ENCODE results near the gene FOXP1.

Gene FOXP1

DNA sequence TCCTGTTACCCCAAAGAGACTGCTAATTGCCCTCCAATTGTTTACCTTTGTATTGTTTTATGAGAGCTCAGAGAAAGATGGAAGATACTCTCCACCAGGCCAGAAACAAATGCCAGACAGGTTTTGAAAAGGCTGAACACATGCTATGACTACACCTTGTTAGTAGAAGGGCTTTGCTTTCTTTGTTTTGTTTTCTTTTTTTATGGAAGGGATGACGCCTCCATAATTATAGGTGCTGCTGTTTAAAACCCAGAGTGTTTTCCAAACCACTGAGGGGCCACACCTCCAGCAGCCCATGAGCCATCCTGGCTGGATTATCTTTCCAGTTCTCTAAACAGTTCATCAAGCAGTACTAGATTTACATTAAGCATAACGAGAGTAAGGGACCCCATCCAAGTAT, 5.6 kb upstream of the FOXP1 start:
- TF ChIP-seq, protein P1, sequence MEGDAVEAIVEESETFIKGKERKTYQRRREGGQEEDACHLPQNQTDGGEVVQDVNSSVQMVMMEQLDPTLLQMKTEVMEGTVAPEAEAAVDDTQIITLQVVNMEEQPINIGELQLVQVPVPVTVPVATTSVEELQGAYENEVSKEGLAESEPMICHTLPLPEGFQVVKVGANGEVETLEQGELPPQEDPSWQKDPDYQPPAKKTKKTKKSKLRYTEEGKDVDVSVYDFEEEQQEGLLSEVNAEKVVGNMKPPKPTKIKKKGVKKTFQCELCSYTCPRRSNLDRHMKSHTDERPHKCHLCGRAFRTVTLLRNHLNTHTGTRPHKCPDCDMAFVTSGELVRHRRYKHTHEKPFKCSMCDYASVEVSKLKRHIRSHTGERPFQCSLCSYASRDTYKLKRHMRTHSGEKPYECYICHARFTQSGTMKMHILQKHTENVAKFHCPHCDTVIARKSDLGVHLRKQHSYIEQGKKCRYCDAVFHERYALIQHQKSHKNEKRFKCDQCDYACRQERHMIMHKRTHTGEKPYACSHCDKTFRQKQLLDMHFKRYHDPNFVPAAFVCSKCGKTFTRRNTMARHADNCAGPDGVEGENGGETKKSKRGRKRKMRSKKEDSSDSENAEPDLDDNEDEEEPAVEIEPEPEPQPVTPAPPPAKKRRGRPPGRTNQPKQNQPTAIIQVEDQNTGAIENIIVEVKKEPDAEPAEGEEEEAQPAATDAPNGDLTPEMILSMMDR (IDR thresholded peaks at IDR 0.05; ENCODE audit: low read depth, low read length) = no peak
- no peak overlapping the region for H3K4me3 ChIP-seq (ENCODE audit: low read depth, low read length)

DNA sequence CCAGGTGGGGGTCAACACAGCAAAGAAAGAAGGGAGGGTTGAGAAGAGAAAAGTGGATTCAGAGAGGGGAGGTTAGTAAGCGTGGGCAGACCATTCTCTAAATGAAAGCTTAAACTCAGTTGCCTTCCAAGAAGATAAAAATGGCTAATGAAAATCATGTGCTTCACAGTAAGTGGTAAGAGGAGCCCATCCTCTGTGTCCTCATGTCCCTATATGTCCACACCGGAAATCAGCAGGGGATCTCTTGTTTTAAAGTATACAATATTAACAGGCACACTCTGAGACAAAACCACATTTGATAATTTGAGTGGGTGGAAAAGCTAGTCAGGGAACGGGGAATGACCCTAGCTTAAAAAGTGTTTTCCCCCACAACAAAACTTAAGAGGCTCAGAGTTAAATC, 4.4 kb upstream of the FOXP1 start:
- H3K4me3 ChIP-seq (ENCODE audit: low read depth, low read length) = no peak overlapping the region
- TF ChIP-seq, protein P1 (IDR thresholded peaks at IDR 0.05; ENCODE audit: low read depth, low read length) = no peak

DNA sequence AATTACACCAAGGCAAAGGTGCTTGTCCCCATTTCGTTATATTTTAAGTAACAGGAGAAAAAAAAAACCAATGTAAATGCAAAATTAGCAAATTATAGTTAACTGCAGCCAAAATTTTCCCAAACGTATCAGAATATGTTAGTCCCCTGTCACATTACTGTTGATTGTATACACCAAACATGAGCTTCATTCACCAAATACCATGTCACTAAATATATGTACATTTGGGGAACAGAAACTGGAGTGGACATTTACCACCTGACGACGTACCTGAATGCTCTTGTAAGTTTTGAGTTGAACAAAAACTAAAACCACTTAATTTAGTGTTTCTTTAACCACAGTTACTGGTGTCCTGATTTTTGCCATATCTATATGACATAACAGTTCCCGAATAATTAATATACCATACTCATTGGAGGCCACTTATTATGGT, 3.3 kb upstream of the FOXP1 start:
- no peak overlapping the region for H3K4me3 ChIP-seq (ENCODE audit: low read depth, low read length)
- TF ChIP-seq, protein P1 (IDR thresholded peaks at IDR 0.05; ENCODE audit: low read depth, low read length) = no peak

DNA sequence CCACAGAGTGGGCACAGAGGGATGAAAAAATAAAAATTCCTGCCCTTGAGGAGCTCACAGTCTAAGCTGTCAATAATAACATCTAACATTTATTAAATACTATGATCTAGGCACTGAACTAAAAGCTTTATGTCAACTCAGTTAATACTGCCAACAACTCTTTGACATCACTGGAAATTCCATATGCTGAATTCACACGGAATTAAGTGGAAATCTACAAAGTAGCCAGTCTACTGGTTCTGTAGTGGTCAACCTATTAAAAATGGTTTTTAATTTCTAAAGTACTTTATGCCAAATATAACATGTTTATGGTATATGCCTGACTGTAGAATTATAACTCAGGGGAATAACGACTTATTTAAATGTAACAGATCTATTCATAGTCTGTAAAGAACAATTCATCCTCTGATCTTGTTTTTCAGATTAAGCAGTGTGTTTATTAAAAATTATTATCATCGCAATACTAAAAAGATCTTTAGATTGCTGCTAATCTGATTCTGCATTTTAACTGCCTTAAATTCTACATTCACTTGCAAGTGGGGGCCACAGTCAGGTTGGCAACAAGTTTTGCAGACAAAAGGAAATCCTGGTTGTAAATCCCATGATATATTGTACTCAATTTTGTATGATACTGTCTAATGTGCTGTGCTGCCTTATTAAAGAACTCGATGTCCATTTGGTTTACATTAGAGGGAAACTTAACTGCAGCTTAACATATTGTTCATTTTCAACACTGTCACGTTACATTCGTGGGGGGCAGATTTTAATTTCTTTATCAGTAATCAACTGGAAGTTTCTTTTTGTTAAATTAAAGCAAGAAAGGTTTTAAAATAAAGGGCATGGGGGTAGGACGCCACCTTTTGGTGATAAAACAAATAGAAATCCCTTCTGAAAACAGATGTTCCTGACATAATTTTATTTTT, 2.6 kb upstream of the FOXP1 start:
- TF ChIP-seq, protein P1 (IDR thresholded peaks at IDR 0.05; ENCODE audit: low read depth, low read length) = peak; percentile 40; the same call in 1 of the 2 replicates
- H3K4me3 ChIP-seq (ENCODE audit: low read depth, low read length) = no peak overlapping the region

DNA sequence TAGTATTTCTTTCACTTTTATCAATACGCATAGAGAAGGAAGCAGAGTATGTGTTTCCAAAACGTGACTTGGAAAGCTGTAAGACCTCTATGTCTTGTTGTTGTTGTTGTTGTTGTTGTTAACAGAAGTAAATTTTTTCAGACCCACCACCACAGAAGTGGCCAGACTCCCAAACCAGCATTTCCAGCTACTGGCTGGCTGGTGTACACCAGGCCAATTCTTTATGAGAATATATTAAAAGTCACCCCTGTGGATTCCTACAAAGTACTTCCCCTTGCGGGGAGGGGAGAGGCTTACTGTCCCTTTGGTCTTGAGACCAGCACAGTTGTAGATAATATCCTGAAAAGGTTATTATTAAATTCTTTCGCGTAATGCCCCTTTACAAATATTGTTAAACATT, 1.6 kb upstream of the FOXP1 start:
- TF ChIP-seq, protein P1 (IDR thresholded peaks at IDR 0.05; ENCODE audit: low read depth, low read length) = no peak
- H3K4me3 ChIP-seq (ENCODE audit: low read depth, low read length) = no peak overlapping the region

DNA sequence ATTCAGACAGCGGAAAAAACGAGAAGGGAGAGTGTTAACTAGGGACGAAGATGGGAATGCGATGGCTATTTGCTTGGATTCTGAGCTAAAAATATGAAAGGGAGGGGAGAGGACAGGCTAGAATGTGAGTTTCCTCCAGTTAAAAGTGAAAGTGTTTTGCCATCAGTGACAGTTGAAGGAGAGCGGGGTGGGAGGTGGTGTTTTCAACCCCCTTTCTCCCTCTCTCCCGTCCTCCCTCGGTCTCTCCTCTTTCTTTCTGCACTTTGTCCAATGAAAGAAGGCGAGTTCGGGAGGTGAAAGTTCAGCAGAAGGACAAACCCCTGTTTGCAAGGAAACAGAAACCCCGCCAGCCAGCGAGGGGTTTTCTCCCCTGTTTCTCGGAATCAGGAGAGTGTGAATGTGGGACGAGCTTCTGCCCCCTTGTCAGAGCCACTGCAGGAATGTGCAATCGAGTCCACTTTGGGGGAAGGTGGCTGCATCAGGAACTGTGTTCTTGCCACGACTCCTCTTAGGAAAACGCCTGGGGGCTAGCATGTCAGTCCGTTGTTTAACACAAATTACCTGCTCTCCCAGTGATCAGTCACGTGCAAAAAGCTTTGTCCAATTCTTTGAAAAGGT, 975 bp upstream of the FOXP1 start:
- TF ChIP-seq, protein P1 (IDR thresholded peaks at IDR 0.05; ENCODE audit: low read depth, low read length) = no peak
- H3K4me3 ChIP-seq (ENCODE audit: low read depth, low read length) = peak overlapping the region; percentile 88

All from WI38 (cell line).